ENCODE results near the gene F12.
"Not testable (repeated sequence)": the region's sequence is repeated elsewhere in the genome, so short reads cannot be mapped to it uniquely, and the experiment has no call there.

F12 gene

DNA sequence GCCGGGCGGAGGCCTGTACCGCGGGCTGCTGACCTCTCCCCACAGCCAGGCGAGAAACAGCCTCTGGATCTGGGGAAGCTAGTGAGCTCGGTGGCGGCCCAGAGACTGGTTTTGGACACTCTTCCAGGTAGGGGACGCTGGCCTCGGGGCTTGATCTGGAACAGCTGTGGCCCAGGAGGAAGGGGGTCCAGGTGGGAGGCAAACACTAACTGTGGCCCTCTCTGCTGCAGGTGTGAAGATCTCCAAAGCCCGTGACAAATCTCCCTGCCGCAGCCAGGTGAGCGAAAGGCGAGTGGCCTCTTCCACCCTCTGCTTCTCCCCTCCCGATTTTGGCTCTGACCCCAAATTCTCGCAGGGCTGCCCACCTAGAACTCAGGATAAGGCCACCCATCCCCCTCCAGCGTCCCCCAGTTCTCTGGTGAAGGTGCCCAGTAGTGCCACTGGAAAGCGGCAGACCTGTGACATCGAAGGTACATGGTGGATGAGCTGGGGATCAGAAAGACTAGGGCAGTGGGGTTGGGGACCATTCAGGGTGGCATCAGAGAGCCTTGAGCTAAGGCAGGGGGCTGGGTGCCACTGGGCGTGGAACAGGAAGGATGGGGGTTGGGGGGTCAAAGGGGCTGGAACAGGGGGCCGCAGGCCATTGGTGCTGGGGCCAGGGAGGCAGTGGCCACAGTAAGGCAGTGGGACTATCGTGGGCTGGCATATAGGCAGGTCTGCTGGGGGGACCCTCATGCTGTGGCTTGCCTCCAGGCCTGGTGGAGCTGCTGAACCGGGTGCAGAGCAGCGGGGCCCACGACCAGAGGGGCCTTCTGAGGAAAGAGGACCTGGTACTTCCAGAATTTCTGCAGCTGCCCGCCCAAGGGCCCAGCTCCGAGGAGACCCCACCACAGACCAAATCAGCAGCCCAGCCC is 38.0 kb downstream of the F12 start:
- no peak for DNase-seq

DNA sequence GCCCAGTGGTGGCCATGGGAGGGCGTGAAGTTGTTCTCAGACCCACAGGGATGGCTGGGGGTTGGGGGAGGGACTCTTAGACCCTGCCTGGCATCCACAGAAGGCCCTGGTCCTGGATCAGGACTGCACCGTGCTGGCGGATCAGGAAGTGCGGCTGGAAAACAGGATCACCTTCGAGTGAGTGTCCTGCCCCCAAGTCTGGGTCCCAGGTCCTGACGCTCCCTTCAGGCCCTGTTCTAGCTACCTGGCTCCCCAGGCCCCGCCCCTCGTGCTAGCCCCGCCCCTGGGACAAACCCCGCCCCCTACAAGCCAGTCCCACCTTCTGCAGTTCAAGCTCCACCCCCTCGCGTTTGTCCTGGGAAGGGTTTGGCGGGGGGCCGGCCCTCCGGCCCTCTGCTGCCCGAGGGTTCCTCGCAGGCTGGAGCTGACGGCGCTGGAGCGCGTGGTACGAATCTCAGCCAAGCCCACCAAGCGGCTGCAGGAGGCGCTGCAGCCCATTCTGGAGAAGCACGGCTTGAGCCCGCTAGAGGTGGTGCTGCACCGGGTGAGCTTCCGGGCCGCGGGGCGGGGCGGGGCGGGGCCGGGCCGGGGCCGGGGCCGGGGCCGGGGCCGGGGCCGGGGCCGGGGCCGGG is 38.8 kb downstream of the F12 start:
- DNase-seq = peak in 35 of 58 donors; percentile 13 to 75 (median 38)

DNA sequence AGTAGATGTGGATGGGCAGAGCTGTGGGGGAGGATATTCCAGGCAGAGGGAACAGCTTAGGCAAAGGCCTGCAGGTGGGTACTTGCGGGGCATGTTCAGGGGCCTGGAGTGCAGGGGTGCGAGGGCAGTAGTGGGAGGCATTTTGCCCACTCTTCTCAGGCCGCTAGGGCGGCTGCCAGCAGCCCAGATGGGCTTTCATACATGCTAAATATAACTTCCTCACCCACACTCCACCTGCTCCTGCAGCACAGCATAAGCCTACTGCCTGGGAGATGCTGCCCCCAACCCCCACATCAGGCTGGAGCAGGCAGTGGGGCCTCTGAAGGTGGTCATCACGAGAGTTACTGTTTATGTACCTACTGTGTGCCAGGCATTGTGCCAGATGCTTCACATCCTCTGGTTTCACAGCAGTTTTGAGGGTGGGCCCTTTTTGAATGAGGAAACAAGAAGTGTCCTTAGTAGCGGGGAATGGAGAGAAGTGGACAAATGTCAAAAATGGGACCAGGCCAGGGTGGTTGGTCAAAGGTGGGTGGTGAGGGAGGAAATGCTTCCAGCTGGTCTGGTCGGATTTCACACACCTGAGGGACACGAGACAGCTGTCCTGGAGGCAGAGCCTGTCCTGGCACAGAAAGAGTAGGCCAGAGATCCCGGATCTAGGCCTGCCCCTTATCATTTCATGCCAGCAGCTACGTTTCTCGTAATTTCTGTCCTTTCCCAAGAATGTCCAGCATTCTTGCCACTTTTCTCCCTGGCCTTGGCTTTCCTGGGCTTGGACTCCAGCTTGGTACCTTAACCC is 39.5 kb downstream of the F12 start:
- peak in 8 of 58 donors; percentile 12 to 46 (median 26) for DNase-seq

DNA sequence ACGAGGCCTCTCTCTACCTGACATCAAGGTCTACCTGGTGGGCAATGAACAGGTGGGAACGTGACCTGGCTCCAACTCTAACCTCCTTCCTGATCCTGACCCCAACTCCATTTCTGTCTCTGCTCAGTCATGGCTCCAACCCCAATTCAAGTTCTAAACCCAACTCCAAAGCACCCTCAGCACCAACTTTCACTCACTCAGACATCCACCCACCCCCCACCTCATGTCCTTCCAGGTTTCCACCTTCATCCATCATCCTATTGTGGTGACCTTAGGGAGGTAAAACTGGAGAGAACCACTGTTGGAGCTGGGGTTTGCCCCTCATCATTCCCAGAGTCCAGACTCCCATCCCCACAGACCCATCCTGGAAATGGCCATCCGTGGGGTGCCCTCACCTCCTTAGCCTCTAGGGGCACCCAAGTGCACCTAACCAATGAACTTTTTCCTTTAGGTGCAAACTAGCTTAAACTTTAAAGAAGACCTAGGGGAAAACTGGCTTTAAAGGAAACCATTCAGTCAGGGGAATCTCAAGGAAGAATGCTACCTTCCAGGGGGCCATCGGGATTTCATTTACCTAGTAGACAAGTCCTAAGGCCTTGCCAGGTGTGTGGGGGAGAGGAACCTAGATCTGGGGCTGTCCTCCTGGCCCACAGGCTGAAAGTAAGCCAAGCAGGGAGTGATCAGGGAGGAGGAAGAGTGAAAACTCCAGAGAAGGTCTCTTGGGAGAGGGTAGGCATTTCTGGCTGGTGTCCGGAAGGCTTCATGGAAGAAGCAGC is 40.3 kb downstream of the F12 start:
- DNase-seq = no peak

DNA sequence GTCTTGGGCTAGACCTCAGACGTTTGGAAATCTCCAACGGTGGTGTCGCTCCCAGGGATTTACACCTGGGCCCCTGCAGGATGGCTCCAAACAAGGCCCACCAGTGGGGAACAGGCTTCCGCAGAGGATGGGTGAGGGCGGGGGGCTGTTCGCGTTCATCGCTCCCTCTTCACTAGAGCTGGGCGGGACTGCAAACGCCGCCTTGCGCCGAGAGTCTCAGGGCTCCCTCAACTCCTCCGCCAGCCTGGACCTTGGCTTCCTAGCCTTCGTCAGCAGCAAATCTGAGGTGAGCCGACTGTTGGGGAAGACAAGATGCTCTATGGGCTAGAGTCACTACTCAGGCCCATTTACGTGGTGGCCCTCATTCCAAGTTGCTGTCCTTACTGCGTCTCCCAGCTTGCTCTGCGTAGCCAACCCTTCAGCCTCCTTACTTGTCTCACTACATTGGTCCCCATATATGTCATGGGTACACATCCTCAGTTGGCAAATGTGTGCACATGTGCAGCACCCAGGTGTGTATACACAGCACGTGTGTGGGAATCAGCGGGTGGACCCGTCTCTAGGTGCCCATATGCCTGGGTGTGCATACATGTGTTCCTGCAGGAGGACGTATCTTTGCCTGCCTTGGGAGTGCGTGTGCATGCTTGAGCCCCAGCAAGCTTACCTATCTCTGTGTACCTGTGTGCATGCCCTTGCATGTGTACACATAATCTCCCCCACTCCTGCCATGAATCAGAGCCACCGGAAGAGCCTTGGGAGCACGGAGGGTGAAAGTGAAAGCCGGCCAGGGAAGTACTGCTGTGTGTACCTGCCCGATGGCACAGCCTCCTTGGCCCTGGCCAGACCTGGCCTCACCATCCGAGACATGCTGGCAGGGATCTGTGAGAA is 41.1 kb downstream of the F12 start:
- no peak for DNase-seq

DNA sequence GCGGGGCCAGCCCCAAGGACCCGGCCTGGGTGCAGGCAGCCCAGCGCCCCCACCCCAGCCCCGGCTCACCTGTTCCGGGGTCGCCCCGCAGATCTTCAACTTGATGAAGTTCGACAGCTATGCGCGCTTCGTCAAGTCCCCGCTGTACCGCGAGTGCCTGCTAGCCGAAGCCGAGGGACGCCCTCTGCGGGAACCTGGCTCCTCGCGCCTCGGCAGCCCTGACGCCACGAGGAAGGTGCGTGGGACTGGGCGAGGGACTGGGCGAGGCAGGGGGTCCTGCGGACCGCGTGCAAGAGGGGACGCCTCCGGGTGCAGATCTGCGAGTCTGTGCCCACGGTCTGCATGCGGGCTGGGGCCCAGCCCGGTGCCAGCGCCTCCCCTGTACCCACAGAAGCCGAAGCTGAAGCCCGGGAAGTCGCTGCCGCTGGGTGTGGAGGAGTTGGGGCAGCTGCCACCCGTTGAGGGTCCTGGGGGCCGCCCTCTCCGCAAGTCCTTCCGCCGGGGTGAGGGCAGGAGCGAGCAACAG is 42.0 kb downstream of the F12 start:
- no peak for DNase-seq

DNA sequence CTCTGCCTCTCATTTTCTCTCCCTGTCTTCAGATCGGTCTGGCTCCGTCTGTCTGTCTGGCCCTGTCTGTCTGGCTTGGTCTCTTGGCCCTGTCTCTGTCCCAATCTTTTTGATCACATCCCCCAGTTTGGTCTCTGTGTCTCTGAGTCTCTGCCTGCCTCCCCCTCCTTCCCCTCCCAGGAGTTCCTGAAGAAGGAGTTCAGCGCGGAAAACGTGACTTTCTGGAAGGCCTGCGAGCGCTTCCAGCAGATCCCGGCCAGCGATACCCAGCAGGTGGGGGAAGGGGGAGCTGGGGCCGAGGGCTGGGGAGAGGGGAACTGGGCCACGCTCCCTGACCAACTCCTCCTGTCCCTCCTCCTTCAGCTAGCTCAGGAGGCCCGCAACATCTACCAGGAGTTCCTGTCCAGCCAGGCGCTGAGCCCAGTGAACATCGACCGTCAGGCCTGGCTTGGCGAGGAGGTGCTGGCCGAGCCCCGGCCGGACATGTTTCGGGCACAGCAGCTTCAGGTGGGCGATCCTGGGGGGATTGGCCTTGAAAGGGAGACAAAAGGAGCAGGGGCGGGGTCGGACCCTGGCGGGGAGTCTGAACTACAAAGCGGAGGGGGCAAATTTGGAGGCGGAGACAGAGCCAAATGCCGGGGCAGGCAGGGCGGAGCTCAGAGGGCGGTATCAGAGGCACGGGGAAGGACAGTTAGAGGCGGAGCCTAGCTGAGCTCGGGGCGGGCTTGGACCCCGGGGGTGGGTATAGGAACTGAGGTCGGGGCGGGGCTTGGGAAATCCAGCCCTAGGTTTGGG is 42.6 kb downstream of the F12 start:
- peak in 8 of 58 donors; percentile 13 to 42 (median 31) for DNase-seq

DNA sequence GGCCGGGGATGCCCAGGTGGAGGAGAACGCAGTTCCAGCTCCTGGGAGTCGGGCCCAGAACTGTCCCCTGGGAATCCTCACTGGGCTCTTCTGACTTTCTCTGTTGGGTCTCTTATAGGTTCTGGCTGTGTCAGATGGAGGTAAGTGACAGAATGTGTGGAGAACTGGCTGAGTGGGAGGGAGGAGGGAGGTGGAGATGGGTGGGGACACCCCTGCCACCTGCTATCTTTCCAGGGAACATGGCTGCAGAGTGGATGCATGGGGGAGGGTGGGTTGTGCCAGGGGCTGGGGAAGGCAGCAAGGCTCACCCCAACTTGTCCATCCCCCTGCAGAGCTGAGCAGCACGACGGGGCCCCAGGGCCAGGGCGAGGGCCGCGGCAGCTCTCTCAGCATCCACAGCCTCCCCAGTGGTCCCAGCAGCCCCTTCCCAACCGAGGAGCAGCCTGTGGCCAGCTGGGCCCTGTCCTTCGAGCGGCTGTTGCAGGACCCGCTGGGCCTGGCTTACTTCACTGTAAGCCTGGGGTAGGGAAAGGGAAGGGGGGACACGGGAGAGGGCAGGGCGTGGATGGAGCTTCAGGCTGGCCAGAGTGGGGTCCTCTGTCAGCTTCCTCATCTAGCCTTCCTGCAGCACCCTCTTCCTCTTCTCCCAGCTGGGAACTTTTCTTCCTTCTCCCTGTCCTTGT is 43.4 kb downstream of the F12 start:
- no peak for DNase-seq

DNA sequence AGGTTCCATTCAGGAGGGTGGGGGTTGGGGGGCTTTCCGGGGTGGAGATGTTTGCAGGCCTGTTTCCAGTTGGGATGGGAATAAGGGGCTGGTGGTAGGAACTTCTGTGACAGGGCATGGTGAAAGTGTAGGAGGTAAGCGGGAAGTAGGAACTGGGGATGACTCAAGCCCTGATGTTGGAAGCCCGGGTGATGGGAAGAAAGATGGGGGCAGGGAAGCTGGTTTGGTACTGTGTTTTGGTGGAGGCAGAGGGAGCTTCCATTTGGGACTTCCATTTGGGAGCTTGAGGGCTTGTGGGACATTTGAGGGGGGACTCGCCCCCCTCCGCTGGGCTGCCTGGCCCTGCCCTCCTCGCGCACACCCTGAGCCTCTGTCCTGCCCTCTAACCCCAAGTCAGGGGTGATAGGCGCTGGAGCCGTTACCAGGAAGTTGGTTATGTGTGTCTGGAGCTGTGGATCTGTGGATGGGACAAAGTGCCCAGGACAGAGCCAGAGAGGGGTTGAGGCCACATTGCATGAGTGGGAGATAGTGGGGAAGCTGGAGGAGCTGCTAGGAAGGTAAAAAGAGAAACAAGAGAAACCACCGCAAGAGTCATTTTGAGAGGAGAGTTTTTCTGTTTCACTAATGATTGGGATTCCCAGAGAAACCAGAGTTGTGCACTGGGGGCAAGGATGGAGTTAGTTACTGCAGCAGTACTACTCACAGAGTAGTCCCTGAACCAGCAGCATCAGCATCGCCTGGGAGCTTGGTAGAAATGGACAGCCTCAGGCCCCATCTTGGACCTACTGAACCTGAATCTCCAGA is 45.0 kb downstream of the F12 start:
- DNase-seq = no peak

DNA sequence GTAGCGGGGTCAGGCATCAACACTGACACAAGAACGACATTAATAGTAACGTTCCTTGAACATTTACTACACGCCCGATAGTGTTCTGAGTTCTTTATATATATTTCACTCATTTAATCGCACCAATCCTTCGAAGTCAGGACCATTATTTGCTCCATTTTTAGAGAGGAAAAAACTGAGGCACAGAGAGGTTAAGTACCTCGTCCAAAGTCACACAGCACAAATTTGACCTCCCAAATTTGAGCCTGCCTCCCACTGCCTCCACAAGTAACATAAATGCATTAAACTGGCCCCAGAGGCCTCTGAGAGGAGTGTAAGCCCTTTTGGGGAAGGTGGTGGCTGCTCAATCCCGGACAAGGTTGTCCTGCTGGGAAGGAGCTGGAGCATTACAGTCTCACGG is 45.8 kb downstream of the F12 start:
- DNase-seq = no peak

DNA sequence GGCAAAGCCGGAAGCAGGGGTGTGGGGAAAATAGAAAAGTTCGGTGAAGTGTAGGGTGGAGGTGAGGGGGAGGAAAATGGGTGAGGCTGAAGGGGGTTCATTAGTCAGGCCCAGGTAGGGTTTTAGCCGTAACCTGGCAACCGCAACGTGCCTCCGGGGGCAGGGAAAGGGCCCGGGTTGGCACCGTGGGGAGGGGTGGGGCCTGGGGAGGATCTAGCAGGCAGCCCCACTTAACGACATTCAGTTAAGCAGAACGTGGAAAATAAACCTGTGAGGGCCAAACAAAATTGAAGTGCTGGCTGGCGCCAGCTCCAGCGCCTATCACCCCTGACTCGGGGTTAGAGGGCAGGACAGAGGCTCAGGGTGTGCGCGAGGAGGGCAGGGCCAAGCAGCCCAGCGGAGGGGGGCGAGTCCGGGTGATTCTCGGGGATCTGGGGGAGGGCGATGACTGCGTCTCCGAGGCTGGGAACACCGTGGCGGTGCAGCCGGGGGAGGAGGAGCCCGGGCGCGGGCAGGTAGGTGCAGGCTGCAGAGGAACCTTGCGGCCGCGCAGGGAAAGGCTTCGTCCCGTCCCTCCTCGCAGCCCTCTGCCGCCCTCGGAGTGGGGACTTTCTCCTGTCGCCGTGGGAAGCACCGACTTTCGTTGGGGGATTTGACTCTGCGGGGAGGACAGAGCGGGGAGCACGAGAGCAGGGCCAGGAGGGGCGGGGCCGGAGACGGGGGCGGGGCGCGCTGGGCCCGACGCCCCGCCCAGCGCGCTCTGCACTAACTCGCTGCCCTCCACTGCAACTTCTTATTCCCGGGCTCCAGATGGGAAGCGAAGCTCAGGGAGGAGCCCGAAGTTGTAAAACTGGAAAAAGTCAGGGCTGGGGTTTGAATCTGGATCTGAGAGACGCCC is 46.5 kb downstream of the F12 start:
- peak in 3 of 58 donors; percentile 19 to 74 (median 31) for DNase-seq

DNA sequence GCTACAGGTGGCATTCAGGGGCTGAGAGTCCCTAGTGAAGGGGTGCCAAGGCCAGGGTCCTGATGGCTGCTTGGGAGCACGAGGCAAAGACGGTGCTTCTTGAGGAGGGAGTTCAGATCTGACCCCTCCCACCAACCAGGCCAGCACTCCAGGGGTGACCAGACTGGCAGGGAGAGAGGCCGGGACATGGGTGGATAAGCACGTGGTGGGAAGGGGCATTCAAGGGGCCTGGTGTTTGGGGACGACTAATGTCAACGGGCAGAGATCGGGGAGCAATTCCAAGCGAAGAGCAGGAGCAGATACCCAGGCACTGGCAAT is 47.1 kb downstream of the F12 start:
- no peak for DNase-seq

DNA sequence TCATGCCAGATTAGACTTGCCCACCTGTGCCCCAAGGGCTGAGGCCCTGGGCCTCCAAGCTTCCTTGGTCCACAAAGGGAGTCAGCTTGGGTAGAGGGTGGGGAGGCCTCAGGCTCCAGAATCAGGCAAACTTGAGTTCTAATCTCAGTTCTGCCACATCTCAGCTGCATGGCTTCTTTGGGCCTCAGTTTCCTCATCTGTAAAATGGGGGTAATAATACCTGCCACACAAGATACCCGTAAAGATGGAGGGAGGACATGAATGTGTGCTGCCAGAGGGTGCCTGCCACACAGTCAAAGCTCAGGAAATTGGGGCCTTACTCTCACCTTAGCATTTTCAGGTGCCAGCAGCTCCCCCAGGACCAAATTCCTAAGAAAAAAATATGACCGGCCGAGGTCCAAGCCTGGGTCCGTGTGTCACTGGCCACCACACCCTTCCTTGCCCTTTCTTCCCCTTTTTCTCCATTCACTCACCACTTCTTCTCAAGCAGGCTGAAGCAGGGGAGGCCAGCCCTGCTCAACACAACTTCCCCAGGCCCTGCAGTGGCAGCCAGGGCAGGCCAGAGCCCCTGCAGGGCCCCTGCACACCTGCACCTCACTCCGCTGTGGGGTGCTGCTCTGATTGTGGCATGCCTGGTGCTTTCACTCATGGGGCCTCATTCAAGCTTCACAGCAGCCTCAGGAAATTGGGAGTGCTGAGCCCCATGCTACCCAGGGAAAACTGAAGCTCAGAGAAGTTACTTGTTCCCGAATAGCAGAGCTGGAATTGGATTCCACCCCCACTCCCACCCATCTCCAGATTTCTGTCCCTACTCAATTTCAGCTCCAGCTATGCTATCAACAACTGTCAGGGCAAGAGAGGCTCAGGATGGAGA is 47.7 kb downstream of the F12 start:
- DNase-seq = peak in 1 of 58 donors; percentile 49

DNA sequence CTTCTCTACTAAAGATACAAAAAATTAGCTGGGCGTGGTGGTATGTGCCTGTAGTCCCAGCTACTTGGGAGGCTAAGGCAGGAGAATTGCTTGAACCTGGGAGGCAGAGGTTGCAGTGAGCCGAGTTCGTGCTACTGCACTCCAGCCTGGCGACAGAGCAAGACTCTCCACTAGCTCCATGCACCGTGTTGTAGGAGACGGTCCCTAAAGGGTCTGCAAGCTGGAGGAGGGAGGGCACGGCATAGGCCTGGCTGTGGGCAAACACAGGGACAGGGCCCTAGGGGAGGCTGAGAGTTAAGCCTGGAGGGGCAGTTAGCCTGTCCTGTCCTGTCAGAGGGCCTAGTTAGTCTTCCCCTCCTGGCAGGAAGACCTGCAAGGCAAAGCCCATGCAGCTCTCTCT is 48.6 kb downstream of the F12 start:
- not testable (repeated sequence) for DNase-seq

DNA sequence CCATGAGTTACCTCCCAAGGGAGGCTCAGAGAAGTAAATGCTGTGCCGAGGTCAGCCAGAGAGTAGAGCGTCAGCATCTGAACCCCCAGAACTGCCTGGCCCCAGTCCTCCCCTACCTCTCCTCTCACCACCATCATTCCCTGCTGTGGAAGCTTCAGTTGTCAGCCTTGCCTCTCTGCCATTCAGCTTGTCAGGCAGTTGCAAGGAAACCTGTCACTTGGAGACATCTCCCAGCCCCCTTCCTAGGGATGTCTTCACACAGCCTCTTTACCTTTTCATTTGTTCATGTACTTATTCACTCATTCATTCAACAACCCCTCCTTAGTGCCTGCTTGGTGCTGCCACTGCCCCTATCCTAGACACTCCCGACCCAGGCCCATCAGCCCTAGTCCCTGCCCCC is 49.5 kb downstream of the F12 start:
- no peak for DNase-seq

Measured in anterior cingulate cortex (tissue), 58 donors.